ENCODE data around the gene GBA3.

DNA sequence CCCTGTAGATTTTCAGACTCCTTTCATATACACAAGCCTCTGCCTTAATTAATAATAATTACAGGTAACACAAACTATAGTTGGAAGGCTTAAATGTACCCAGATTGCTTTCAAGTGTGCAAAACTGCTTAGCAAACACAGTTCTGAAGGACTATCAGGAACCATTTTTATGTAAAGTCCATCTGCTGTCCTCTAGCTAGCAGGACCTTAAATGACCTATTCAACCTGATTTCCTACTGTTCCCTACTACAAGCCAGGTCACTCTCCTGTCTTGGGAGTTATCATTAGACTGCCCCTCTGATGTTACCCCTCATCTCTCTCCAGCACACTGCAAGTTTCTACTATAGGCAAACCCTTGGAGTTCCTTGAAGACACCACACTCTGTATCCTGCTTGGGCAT lies 157.3 kb downstream of the GBA3 start:
- TF ChIP-seq EZH2 (IDR thresholded peaks at IDR 0.05; ENCODE audit: insufficient read depth, poor library complexity, severe bottlenecking) (no peak), EZH2phosphoT487 (IDR thresholded peaks at IDR 0.05; ENCODE audit: insufficient read depth, low read depth) (no peak)

All from GM23248 (cell line).